HG03060 (cell line): Measurements from ENCODE around the gene IGSF8.

ENCODE experiments used
- ATAC-seq: cut with Tn5 transposase; IDR thresholded peaks from one replicate; pipeline ENCODE4 v1.9.1; 2021; ENCODE audit warnings: low read depth, moderate number of reproducible peaks; ENCODE audit not compliant: unreplicated experiment

IGSF8 gene

GRCh38 chr1:160108888-160109662 lies 10.7 kb upstream of the IGSF8 start:
- ATAC-seq = no peak

- ATAC-seq = no peak
Measured at GRCh38 chr1:160107512-160107911, 9.1 kb upstream of the IGSF8 start.

DNA sequence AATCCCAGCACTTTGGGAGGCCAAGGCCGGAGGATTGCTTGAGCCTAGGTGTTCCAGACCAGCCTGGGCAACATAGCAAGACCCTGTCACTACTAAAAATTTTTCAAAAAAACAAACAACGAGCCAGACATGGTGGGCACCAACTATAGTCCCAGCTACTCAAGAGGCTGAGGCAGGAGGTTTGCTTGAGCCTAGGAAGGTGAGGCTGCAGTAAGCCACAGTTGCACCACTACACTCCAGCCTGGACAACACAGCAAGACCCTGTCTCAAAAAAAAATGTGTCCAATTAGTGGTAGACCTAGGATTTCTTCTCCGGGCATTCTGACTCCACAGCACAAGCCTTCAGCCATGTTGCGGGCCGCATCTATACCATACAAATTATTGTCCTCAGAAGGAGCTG lies 6.7 kb upstream of the IGSF8 start:
- no peak for ATAC-seq

DNA sequence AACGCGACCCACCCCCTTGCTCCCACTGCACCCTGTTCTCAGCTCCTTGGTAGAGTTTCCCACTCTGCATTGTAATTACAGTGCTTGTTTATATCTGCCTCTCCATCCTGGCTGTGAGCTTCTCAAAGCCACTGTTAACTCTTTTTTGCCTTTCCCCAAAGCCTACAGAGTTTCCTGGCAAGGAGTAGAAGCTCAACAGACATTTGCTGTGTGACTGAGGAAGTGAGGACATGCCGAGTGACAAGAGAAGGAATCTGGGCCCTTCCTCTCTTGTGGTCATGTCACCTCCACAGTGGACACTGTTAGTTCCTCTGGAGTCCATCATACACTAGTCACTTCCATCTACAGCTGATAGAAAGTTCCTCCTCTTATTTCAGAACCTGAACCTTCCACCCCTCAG lies 6.1 kb upstream of the IGSF8 start:
- ATAC-seq = no peak

GRCh38 chr1:160103658-160104408 lies 5.4 kb upstream of the IGSF8 start:
- no peak for ATAC-seq

DNA sequence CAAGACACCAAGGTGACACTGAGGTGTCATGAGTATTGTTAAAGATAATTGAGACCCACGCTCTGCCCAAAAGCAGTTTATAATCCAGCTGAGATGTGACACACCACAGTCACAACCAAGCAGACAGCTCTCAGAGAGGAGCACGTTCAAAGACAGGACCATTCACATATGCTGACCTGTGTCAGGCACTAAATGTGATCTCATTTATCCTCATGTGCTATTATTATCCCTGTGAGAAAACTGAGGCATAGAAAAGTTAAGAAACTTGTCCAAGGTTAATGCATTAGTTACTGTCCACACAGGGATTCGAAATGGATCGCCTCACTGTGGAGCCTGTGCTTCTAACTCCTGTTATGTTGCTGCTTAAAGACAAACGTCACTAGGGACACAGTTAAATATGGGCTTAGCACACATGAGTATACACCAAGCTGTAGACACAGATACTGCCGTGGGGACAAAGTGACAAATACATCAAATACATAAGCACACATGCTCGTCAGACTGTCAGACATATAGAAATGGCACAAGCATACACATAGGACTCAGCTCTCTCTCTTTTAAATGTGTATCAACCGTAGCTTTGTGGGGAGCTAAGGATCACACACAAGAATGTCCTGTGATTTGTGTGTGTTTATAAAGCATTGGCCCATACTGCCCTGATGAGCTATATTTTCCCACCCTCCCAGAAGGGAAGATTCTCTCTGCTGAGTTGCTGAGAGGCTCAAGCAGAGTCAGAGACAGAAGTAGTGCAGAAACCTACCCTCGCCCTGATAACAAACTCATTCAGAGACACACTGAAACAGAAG lies 3.5 kb upstream of the IGSF8 start:
- no peak for ATAC-seq

DNA sequence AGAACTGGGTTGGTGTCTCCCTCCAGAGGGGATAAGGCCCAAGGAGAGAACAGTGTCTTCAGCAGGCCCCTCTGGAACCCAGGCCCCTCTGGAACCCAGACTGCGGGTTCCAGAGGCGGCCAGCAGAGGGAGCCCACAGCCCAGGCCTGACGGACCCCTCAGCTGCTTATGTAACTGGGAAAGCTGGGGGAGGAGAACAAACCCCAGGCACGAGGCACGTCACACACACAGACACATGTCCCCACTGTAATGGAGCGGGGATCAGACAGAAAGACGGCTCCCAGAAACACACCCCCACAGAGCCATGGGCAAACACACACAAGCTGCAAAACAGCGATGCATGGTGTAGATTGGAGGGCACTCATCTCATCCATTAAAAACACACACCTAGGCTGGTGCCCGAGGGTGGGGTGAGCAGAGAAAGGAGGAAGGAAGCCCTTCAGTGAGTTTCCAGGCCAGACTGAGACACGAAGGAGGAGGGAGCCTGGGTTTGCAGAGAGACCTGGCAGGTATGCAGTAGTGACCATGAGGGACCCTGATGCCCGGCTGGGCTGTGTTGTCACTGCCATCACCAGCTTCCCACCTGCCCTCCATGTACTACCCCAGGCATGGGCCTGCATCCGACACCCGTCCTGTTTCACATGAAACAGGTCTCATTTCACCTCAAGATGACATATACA lies 2.8 kb upstream of the IGSF8 start:
- ATAC-seq = no peak

DNA sequence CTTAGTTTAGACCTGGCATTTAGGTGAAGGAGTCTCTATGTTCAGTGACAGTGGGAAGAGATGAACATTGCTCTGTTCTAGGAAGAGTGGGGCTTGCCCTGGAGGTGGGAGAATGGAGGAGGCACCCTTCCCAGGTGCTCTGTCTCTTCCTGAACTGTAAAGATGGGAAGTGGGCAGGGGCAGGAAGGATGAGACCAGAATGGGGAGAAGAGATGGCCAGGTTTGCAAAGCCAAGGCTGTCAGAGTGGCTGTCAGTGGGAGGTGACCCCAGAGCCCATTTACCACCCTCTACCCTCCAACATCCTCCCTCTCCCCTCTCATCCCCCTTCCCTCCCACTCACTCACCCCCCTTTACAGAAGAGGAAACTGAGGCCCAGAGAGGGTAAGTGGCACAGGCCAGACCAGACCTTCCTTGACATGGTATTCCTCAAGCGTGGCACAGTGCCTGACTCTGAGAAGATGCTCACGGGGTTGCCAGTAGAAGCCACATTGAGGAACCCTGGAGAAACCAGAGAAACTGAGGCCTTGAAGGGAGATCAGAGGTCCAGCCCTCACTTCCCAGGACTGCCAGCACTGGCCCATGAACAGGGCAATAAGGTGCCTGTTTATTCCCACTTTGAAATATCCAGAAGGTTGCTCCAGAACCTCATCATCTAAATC lies 1.4 kb upstream of the IGSF8 start:
- no peak for ATAC-seq

DNA sequence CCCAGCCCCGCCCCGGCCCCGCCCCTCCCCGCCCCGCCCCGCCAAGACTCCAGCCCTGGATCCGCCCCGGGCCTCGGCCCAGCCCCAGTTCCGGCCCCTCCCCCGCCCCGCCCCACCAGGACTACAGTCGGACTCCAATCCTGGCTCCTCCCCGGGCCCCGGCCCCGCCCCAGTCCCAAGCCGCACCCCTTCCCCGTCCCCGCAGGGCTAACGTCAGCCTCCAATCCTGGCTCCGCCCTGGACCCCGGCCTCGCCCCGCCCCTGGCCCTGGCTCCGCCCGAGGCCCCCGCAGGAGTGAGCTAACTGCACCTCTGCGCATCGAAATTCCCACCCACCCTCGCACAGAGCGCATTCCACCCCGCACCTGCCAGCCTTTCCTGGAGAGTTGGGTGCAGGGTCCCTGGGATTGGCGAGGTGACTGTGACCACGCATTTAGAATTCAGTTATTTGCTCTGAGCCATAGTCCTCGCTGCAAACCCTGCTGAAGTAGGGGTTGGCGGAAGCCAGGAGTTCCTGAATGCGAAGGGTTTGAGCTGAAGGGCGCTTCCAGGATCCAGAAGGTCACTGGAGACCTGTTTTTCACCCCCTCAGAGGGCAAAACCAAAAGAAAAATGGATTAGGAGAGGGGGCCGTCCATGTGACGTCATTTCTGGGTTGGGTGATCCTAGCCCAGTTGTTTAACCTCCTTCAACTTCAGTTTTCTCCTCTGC lies 588 bp upstream of the IGSF8 start:
- ATAC-seq = peak; percentile 70

DNA sequence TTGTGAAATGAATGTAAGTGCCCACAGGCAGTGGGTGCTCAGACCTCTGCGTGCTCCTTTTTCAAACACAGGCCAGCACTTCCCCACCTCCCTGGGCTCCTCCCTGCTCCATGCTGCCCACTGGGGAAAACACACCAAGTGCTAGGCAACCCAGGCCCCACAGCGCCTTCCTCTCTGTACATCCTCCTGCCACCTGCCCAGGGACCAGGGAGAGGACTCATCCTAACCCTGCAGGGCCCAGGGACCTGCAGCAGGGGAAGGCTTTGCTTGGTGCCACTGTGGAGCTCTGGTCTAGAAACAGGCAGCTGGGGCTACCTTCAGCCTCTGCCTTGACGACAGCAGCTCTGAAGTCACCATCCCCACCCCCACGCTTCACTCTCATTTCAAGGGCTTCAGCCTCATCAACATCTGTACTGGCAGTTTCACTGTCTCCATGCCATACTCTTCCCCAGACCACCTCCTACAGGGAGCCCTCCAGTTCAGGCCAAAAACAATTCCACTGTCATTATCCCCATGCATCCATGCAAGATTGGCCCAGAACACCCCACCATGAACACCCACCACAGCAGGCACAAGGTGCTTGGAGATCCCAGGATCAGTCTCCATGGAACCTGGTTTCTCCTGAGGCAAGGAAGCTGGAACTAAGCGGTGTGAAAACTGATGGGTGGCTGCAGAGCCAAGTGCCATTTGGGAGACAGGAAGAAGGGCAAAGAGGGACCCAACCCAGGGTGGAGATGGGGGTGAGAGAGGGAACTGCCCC lies 1.1 kb downstream of the IGSF8 start:
- ATAC-seq = no peak

DNA sequence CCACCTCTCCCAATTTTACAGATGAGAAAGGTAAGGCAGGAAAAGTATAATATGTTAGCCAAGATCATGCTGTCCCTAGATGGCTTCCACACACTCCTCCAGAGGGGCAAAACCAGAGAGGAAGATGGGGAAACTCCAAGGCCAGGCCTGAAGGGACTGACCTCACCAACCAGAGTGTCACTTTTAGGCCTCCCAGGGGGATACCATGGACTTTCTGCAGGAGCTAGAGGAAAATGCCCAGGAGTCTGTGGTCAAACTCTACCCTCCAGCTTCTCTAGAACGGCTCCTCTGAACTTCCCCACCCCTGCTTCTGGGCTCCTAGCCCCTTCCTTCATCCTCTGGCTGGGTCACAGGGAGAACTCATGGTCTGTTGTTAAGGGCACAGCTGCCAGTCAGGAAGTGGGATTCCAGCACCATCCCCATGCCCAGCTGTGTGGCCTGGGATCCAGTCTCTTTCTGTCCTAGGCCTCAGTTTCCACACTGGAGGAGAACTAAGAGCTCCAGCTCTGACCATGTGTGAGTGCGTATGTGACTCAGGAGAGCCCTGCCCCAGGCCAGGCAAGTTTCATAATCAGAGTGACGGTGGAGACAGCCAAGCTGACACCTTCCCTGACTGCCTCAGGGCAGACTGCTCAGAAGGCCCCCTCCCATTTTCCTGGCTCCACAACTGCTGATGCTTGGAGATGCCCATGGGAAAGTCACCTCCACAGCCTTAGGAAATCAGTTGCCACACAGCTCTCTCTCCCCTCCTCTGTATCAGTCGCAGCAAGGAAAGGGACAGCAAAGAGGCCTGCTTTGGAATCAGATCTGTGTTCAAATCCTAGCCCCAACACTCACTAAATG lies 1.9 kb downstream of the IGSF8 start:
- no peak for ATAC-seq

DNA sequence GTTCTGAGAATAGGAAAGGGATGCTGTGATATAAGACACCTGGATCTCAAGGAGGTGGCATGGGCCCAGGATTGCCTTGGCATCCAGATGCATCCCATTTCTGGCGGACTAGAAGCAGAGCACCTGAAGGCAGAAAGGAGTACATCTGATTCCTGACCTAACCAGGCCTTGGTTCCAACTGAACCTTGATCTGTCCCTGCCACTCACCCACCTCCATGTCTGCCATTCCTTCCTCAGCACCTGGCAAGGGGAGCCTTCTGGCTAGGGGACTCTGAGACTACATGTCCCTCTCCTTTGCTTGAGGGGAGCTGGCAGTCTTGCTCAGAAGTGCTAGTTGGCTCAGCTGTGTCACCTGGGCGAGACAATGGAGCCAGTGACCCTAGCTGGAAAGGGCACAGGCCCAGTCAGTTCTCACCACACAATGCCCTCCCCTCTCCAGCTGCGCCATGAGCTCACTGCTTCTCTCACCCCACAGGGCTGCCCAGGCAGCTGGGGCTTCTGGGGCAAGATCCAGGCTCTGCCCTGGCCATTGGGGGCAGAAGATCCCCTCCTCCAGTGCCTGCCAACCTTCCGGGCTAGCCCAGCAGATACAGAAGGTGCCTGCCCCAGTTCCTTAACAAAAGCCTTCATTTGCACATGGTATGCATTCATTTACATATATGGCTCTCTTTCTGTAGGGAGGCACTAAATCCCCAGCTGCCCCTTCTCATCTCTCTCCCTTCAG lies 2.9 kb downstream of the IGSF8 start:
- no peak for ATAC-seq

DNA sequence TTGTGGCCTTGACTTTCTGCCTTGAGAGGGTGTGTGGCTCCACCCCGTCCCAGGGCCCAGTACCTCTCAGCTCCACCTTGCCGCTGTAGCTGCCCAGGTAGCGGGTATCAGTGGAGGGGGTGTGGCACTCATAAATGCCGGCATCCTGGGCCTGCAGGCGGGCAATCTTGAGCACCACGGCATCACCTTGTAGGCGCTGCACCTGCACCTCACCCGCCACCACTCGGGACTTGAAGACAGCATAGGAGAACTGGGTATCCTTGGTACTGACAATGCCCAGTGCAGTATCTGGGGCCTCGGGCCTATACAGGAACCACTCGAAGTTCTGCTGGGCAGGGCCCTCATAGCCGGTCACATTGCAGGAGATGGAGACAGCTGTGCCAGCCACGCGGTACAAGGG lies 3.6 kb downstream of the IGSF8 start:
- ATAC-seq = no peak

- no peak for ATAC-seq
Measured at GRCh38 chr1:160094291-160094625, 4.2 kb downstream of the IGSF8 start.

DNA sequence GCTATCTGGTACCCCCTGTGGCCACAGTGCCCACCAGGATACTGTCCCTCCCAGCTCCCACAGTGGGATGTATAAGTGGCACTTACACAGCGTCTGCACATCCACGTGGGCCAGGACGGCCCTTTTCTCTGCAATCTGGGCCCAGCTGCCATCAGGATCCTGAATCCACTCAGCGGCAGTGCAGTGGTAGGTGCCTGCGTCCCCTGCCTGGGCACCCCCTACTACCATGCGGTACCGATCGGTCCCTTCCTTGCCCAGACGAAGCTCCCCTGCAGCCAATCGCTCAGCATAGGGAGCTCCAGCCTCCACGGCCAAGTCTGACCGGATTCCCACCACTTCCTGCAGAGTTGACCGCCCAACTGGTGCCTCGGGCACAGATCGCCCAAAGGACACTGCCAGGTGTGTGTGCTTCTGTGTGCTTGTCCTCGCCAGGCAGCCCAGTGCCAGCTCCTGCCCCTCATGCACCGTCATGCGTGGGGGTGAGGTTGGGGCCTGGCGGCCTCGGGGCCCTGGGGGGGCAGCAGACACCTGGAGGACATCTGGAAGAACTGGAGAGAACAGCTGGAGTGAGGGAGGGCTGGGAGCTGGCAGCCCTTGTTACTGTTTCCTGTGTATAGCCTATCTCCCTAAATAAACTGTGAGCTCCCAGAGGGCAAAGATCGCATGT lies 4.7 kb downstream of the IGSF8 start:
- ATAC-seq = no peak

- ATAC-seq = no peak
Measured at GRCh38 chr1:160093069-160093395, 5.4 kb downstream of the IGSF8 start.
